ENCODE data around the gene WASL. TPM values are rescaled to one million over a fixed set of nuclear protein-coding genes. Genes with fewer than 3 reads are reported as not detected.

WASL gene
- polyA plus RNA-seq, 3 donors = 1.6 to 3.9 (median 2.1) TPM

GRCh38 chr7:123784263-123784662 is 35.5 kb upstream of the WASL start:
- Histone ChIP-seq H4K20me1 (ENCODE audit: insufficient read depth, low read length) (no peaks in the 10 kb centered on the region), H2AFZ (ENCODE audit: insufficient read depth, low read depth, low read length, poor library complexity, severe bottlenecking) (no peak overlapping the region), H3K27ac (ENCODE audit: low read depth in 1 of 2, low read length in 2 of 2) (peak overlapping the region in 1 of 2 donors; percentile 11), H3K4me2 (replicated peaks; ENCODE audit: extremely low read depth, low read length, poor library complexity, severe bottlenecking) (peak overlapping the region; percentile 2), H3K27me3 (ENCODE audit: control insufficient read depth in 2 of 2, insufficient read depth in 2 of 2, low read length in 2 of 2) (no peaks in the 10 kb centered on the region), H3K79me2 (ENCODE audit: insufficient read depth, low read length) (no peaks in the 10 kb centered on the region), H3K4me1 (ENCODE audit: control insufficient read depth in 1 of 2, insufficient read depth in 2 of 2, low read length in 2 of 2) (peaks cover 0 to 13% of the 10 kb centered on the region in 2 donors), H3K9me3 (replicated peaks in 1 of 2; ENCODE audit: control insufficient read depth in 1 of 2, insufficient read depth in 1 of 2, low read length in 2 of 2) (no peaks in the 10 kb centered on the region), H3K4me3 (replicated peaks in 1 of 3; ENCODE audit: low read depth in 2 of 3, low read length in 3 of 3) (no peak overlapping the region), H3K9ac (ENCODE audit: insufficient read depth, low read length, poor library complexity, severe bottlenecking) (no peak overlapping the region), H3K36me3 (replicated peaks in 1 of 2; ENCODE audit: control insufficient read depth in 1 of 2, insufficient read depth in 2 of 2, low read length in 2 of 2) (no peaks in the 10 kb centered on the region)
- Mint-ChIP-seq H3K9me3 (no peaks in the 10 kb centered on the region), H3K36me3 (no peaks in the 10 kb centered on the region), H3K4me1 (peaks cover 12% of the 10 kb centered on the region), H3K4me3 (no peak overlapping the region), H3K27me3 (ENCODE audit: low read depth in 3 of 3) (peaks cover 0 to 2% (median 1%) of the 10 kb centered on the region in 3 donors), H3K27ac (peak overlapping the region in 5 of 7 donors; percentile 10 to 68 (median 61))
- DNase-seq = peak; percentile 17 to 24 (median 24)
- TF ChIP-seq CTCF (IDR thresholded peaks at IDR 0.05) = no peak
- intact Hi-C loops (cut with micrococcal nuclease) = no loop called here

GRCh38 chr7:123783820-123784219 is 35.0 kb upstream of the WASL start:
- intact Hi-C loops (cut with micrococcal nuclease) = no loop called here
- Histone ChIP-seq H2AFZ (ENCODE audit: insufficient read depth, low read depth, low read length, poor library complexity, severe bottlenecking) (no peak overlapping the region), H4K20me1 (ENCODE audit: insufficient read depth, low read length) (no peaks in the 10 kb centered on the region), H3K4me3 (replicated peaks in 1 of 3; ENCODE audit: low read depth in 2 of 3, low read length in 3 of 3) (no peak overlapping the region), H3K9me3 (replicated peaks in 1 of 2; ENCODE audit: control insufficient read depth in 1 of 2, insufficient read depth in 1 of 2, low read length in 2 of 2) (no peaks in the 10 kb centered on the region), H3K36me3 (replicated peaks in 1 of 2; ENCODE audit: control insufficient read depth in 1 of 2, insufficient read depth in 2 of 2, low read length in 2 of 2) (no peaks in the 10 kb centered on the region), H3K27ac (ENCODE audit: low read depth in 1 of 2, low read length in 2 of 2) (peak overlapping the region in 1 of 2 donors; percentile 11), H3K4me1 (ENCODE audit: control insufficient read depth in 1 of 2, insufficient read depth in 2 of 2, low read length in 2 of 2) (peaks cover 0 to 13% of the 10 kb centered on the region in 2 donors), H3K4me2 (replicated peaks; ENCODE audit: extremely low read depth, low read length, poor library complexity, severe bottlenecking) (peak overlapping the region; percentile 2), H3K27me3 (ENCODE audit: control insufficient read depth in 2 of 2, insufficient read depth in 2 of 2, low read length in 2 of 2) (no peaks in the 10 kb centered on the region), H3K79me2 (ENCODE audit: insufficient read depth, low read length) (no peaks in the 10 kb centered on the region), H3K9ac (ENCODE audit: insufficient read depth, low read length, poor library complexity, severe bottlenecking) (no peak overlapping the region)
- Mint-ChIP-seq H3K36me3 (no peaks in the 10 kb centered on the region), H3K4me3 (no peak overlapping the region), H3K27me3 (ENCODE audit: low read depth in 3 of 3) (peaks cover 0 to 2% (median 1%) of the 10 kb centered on the region in 3 donors), H3K9me3 (no peaks in the 10 kb centered on the region), H3K4me1 (peaks cover 12% of the 10 kb centered on the region), H3K27ac (peak overlapping the region in 5 of 7 donors; percentile 10 to 68 (median 61))
- no CpG with 5 or more reads among the region's 3 CpGs for WGBS (ENCODE audit: insufficient coverage)
- no peak for TF ChIP-seq CTCF (IDR thresholded peaks at IDR 0.05)
- DNase-seq = peak in 2 of 3 donors; percentile 15 to 16

All from CD14-positive monocyte (primary cell).